Measurements from ENCODE around the gene POLR2M. TPM values are rescaled to one million over a fixed set of nuclear protein-coding genes. Genes with fewer than 3 reads are reported as not detected.

Gene POLR2M
- total and polyA plus RNA-seq, 10 donors, result 33.5 to 163 (median 68.9) TPM

DNA sequence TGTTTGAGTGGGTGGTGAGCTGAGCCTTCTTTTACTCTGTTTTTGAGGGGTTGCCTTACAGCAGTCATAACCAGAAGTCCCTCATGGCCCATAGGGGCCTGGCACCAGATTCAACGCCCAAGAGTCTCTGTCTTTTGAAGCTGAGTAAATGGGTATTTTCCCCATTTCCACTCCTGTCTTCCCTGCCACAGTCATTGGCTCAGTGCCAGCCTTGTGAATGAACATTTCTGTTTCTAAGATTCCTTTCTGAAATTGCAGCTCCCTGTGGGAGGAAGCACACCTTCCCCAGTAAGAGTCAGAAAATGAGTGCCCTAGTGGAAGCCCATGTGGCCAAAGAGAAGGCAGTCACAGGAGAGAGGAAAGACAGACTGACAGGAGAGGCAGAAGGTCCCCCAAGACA is 43.7 kb upstream of the POLR2M start:
- peaks cover 0 to 4% (median 0%) of the 10 kb centered on the region in 6 donors for H3K4me1 ChIP-seq
- no peak for DNase-seq
- no peaks in the 10 kb centered on the region for H3K9me3 ChIP-seq
- WGBS, 5 donors, result 79 to 97% (median 81%) methylated on average over 1 of the region's 1 CpG
- intact Hi-C loops (cut with DNase I; ENCODE audit: low total_unique reads), result no loop called here
- H3K4me3 ChIP-seq, result no peak overlapping the region
- no peak overlapping the region for H3K27ac ChIP-seq
- no peaks in the 10 kb centered on the region for H3K27me3 ChIP-seq (replicated peaks in 1 of 7)
- H3K36me3 ChIP-seq, result no peaks in the 10 kb centered on the region
- TF ChIP-seq POLR2AphosphoS5 (IDR thresholded peaks at IDR 0.05) (no peak), POLR2A (IDR thresholded peaks at IDR 0.05) (no peak)
- TF ChIP-seq, protein P1, sequence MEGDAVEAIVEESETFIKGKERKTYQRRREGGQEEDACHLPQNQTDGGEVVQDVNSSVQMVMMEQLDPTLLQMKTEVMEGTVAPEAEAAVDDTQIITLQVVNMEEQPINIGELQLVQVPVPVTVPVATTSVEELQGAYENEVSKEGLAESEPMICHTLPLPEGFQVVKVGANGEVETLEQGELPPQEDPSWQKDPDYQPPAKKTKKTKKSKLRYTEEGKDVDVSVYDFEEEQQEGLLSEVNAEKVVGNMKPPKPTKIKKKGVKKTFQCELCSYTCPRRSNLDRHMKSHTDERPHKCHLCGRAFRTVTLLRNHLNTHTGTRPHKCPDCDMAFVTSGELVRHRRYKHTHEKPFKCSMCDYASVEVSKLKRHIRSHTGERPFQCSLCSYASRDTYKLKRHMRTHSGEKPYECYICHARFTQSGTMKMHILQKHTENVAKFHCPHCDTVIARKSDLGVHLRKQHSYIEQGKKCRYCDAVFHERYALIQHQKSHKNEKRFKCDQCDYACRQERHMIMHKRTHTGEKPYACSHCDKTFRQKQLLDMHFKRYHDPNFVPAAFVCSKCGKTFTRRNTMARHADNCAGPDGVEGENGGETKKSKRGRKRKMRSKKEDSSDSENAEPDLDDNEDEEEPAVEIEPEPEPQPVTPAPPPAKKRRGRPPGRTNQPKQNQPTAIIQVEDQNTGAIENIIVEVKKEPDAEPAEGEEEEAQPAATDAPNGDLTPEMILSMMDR (IDR thresholded peaks at IDR 0.05 in 8 of 11, conservative IDR thresholded peaks at IDR 0.05 in 3 of 11), result no peak

DNA sequence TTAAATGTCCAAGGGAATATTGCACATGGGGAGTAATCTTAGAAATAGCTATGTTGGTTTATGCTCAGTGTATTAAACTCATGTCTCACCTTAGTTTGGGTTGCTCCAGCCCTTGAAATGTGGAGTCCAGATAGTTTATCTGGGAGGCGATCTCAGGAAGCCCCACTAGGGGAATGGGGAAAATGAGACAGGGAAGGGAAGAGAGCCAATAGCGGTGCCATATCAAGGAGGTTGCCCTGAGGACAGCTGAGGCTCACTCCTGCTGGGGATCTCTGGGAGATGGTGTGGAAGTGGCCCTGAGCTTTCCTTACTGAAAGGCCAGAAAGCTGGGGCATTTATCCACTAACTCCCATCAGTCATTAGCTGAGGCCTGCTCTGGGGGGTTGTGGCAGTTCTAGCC is 43.3 kb upstream of the POLR2M start:
- H3K4me3 ChIP-seq, result no peak overlapping the region
- H3K4me1 ChIP-seq, result peaks cover 0 to 4% (median 0%) of the 10 kb centered on the region in 6 donors
- no peaks in the 10 kb centered on the region for H3K27me3 ChIP-seq (replicated peaks in 1 of 7)
- H3K27ac ChIP-seq, result no peak overlapping the region
- WGBS, 5 donors, result 89 to 100% (median 93%) methylated on average over 2 of the region's 2 CpGs
- no peaks in the 10 kb centered on the region for H3K36me3 ChIP-seq
- TF ChIP-seq POLR2A (IDR thresholded peaks at IDR 0.05) (no peak), POLR2AphosphoS5 (IDR thresholded peaks at IDR 0.05) (no peak)
- TF ChIP-seq, protein P1 (IDR thresholded peaks at IDR 0.05 in 8 of 11, conservative IDR thresholded peaks at IDR 0.05 in 3 of 11), result no peak
- no peak for DNase-seq
- H3K9me3 ChIP-seq, result no peaks in the 10 kb centered on the region
- intact Hi-C loops (cut with DNase I; ENCODE audit: low total_unique reads), result no loop called here

DNA sequence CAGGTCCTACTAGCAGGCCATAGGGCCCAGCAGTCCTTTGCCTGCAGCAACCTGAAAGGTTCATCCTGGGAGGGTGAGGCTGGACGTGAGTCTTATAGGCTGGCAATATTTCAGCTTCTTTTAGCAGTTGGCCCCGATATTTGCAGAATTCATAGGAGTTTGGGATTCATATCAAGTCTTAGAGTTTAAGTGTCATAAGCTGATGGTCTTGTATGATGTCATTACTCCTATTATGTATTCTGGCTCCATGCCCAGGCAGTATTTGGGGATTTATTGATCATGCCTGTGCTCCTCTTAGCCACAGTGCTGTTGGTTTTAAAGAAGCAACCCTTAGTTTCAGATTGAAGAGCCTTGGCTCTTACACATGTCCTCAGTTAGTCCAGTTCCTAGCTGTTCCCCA is 41.3 kb upstream of the POLR2M start:
- WGBS, 5 donors, result 79 to 93% (median 87%) methylated on average over 2 of the region's 2 CpGs
- Histone ChIP-seq H3K27ac (no peak overlapping the region), H3K27me3 (replicated peaks in 1 of 7) (no peaks in the 10 kb centered on the region), H3K9me3 (no peaks in the 10 kb centered on the region), H3K4me1 (peaks cover 0 to 4% (median 0%) of the 10 kb centered on the region in 6 donors), H3K4me3 (no peak overlapping the region), H3K36me3 (no peaks in the 10 kb centered on the region)
- TF ChIP-seq POLR2AphosphoS5 (IDR thresholded peaks at IDR 0.05) (no peak), POLR2A (IDR thresholded peaks at IDR 0.05) (no peak)
- TF ChIP-seq, protein P1 (IDR thresholded peaks at IDR 0.05 in 8 of 11, conservative IDR thresholded peaks at IDR 0.05 in 3 of 11), result no peak
- intact Hi-C loops (cut with DNase I; ENCODE audit: low total_unique reads), result no loop called here
- no peak for DNase-seq

DNA sequence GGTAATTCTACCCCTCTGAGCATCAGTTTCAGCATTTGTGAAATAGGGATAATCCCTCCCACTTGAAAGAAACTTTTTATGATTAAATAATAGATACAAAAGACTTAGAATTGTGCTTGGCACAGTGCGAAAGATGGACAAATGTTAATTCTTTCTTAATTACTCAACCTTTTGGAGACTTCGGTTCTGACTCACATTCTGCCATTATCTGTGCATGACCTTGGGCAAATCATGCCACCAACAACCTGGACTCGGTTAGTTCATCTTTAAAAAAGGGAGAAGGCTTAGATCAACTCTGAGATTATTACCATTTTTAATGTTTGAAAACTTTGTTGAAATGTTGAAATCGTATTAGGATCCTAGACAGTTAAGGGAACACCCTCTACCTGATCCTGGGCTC is 40.6 kb upstream of the POLR2M start:
- H3K27ac ChIP-seq, result no peak overlapping the region
- TF ChIP-seq POLR2A (IDR thresholded peaks at IDR 0.05) (no peak), POLR2AphosphoS5 (IDR thresholded peaks at IDR 0.05) (no peak)
- TF ChIP-seq, protein P1 (IDR thresholded peaks at IDR 0.05 in 8 of 11, conservative IDR thresholded peaks at IDR 0.05 in 3 of 11), result no peak
- no peak overlapping the region for H3K4me3 ChIP-seq
- no peaks in the 10 kb centered on the region for H3K27me3 ChIP-seq (replicated peaks in 1 of 7)
- no peaks in the 10 kb centered on the region for H3K9me3 ChIP-seq
- no peak for DNase-seq
- H3K36me3 ChIP-seq, result no peaks in the 10 kb centered on the region
- intact Hi-C loops (cut with DNase I; ENCODE audit: low total_unique reads), result no loop called here
- 75 to 90% (median 83%) methylated on average over 4 of the region's 4 CpGs for WGBS, 5 donors
- H3K4me1 ChIP-seq, result peaks cover 0 to 4% (median 0%) of the 10 kb centered on the region in 6 donors
